Erythroblast (primary cell): ENCODE measurements around the gene SPNS2.

Experiments used
- GATA1 ChIP-seq: IDR thresholded peaks from 2 replicates; pipeline ENCODE4 v1.6.1; 2011; ENCODE audit warnings: low read depth, mild to moderate bottlenecking, control low read depth, low read length, moderate library complexity
- POLR2A ChIP-seq: IDR thresholded peaks from 2 replicates; pipeline ENCODE4 v1.6.1; 2011; ENCODE audit warnings: mild to moderate bottlenecking, low read length

- TF ChIP-seq POLR2A (no peak), GATA1 (no peak)
Observed at GRCh38 chr17:4582691-4583090, 84.0 kb downstream of the SPNS2 start.
